GM19043 (cell line): Measurements from ENCODE around the gene CWC27.

Experiments
- ATAC-seq: cut with Tn5 transposase; IDR thresholded peaks from one replicate; pipeline ENCODE4 v1.9.1; 2021; ENCODE audit warnings: low read depth; ENCODE audit not compliant: unreplicated experiment

CWC27 gene

GRCh38 chr5:65026816-65027548, 258.3 kb downstream of the CWC27 start:
- peak; percentile 68 for ATAC-seq

- ATAC-seq: no peak
These were observed 260.4 kb downstream of the CWC27 start for GRCh38 chr5:65029178-65029577.

- no peak for ATAC-seq
These were observed 261.3 kb downstream of the CWC27 start for GRCh38 chr5:65030056-65030455.

- ATAC-seq: no peak
These were observed 263.5 kb downstream of the CWC27 start for GRCh38 chr5:65032250-65032649.

GRCh38 chr5:65034029-65034812, 265.5 kb downstream of the CWC27 start:
- ATAC-seq: no peak

- no peak for ATAC-seq
These were observed 266.1 kb downstream of the CWC27 start for GRCh38 chr5:65034813-65035209.

- ATAC-seq: peak; percentile 79
These were observed 266.8 kb downstream of the CWC27 start for GRCh38 chr5:65035211-65036206.

GRCh38 chr5:65037831-65038815, 269.4 kb downstream of the CWC27 start:
- no peak for ATAC-seq

GRCh38 chr5:65041296-65042158, 272.8 kb downstream of the CWC27 start:
- no peak for ATAC-seq

- ATAC-seq: peak; percentile 33
These were observed 275.2 kb downstream of the CWC27 start for GRCh38 chr5:65043843-65044359.

- no peak for ATAC-seq
These were observed 278.5 kb downstream of the CWC27 start for GRCh38 chr5:65047225-65047624.

GRCh38 chr5:65047948-65048690, 279.4 kb downstream of the CWC27 start:
- peak; percentile 43 for ATAC-seq

GRCh38 chr5:65050140-65050539, 281.4 kb downstream of the CWC27 start:
- ATAC-seq: no peak

GRCh38 chr5:65050826-65051498, 282.2 kb downstream of the CWC27 start:
- no peak for ATAC-seq

GRCh38 chr5:65055938-65056337, 287.2 kb downstream of the CWC27 start:
- ATAC-seq: no peak

- ATAC-seq: no peak
These were observed 291.2 kb downstream of the CWC27 start for GRCh38 chr5:65059681-65060598.
